ENCODE measurements around the gene SPINK2.

SPINK2 gene

GRCh38 chr4:56799824-56800756, 21.4 kb downstream of the SPINK2 start:
- peak; percentile 86 for DNase-seq (ENCODE audit: low spot score)

- DNase-seq (ENCODE audit: low spot score): no peak
Measured at GRCh38 chr4:56799161-56799759, 22.2 kb downstream of the SPINK2 start.

- DNase-seq (ENCODE audit: low spot score): no peak
Measured at GRCh38 chr4:56796211-56796610, 25.3 kb downstream of the SPINK2 start.

- no peak for DNase-seq (ENCODE audit: low spot score)
Measured at GRCh38 chr4:56791316-56791715, 30.2 kb downstream of the SPINK2 start.

DNA sequence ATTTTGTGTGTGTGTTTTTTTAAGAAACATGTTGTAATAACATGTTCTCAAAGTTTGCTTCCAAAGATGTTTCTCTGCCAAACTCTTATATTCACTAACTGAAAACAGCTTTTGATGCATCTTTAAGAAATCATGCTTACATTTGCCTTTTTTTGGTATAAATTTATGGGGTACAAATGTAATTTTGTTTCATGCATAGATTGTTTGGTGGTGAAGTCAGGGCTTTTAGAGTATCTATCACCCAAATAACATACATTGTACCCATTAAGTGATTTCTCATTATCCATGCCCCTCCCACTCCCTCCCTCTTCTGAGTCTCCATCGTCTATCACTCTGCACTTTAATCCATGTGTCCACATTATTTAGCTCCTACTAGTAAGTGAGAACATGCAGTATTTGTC, 30.8 kb downstream of the SPINK2 start:
- DNase-seq (ENCODE audit: low spot score): no peak

DNA sequence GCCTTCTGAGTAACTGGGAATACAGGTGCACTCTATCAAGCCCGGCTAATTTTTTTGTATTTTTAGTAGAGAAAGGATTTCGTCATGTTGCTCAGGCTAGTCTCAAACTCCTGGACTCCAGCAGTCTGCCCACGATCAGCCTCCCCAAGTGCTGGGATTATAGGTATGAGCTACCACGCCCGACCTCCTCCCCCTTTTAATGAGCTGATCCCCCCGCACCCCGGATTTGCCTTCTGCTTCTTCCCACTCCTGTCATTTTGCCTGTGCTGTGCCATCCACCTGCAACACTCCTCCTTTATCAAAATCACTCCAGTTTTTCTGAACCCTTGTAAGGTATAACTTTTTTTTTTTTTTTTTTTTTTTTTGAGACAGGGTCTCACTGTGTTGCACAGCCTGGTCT, 33.4 kb downstream of the SPINK2 start:
- no peak for DNase-seq (ENCODE audit: low spot score)

- DNase-seq (ENCODE audit: low spot score): no peak
Measured at GRCh38 chr4:56787380-56787779, 34.1 kb downstream of the SPINK2 start.

- no peak for DNase-seq (ENCODE audit: low spot score)
Measured at GRCh38 chr4:56786955-56787354, 34.5 kb downstream of the SPINK2 start.

- no peak for DNase-seq (ENCODE audit: low spot score)
Measured at GRCh38 chr4:56783986-56784385, 37.5 kb downstream of the SPINK2 start.

GRCh38 chr4:56782019-56782418, 39.5 kb downstream of the SPINK2 start:
- no peak for DNase-seq (ENCODE audit: low spot score)

GRCh38 chr4:56773346-56773745, 48.2 kb downstream of the SPINK2 start:
- no peak for DNase-seq (ENCODE audit: low spot score)

- DNase-seq (ENCODE audit: low spot score): no peak
Measured at GRCh38 chr4:56772134-56772533, 49.4 kb downstream of the SPINK2 start.

DNA sequence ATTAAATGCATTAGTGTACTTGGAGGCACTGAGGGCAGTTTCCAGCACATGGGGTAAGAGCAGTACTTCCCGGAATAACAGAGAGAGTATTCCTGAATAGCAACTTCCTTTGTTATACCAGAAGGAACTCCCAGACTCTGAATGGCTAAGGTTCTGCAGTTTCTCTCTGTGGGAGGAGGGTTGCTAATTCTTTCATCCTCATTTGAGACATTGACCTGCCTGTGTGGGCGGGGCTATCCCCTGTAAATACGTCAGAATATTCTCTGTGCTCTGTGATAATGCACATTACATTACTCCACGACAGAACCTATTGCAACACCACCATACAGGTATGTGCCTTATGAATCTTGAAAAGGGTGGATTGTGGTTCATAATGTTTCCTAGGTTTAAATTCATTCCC, 52.7 kb downstream of the SPINK2 start:
- no peak for DNase-seq (ENCODE audit: low spot score)

GRCh38 chr4:56768316-56768715, 53.2 kb downstream of the SPINK2 start:
- no peak for DNase-seq (ENCODE audit: low spot score)

- DNase-seq (ENCODE audit: low spot score): no peak
Measured at GRCh38 chr4:56767567-56767966, 53.9 kb downstream of the SPINK2 start.

DNA sequence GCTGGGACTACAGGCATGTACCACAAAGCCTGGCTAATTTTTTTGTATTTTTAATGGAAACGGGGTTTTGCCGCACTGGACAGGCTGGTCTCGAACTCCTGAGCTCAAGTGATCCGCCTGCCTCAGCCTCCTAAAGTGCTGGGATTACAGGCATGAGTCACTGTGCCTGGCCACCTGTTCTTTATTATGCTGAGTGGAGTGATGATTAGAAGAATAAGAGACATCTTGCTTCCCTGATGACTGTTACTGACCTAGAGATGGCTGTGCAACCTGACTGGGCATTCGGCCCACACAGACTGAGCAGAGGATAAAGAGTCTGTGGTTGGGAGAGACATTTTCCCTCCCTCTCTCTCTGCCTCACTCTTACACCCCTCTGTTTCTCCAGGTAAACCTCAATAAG, 56.7 kb downstream of the SPINK2 start:
- no peak for DNase-seq (ENCODE audit: low spot score)

DNA sequence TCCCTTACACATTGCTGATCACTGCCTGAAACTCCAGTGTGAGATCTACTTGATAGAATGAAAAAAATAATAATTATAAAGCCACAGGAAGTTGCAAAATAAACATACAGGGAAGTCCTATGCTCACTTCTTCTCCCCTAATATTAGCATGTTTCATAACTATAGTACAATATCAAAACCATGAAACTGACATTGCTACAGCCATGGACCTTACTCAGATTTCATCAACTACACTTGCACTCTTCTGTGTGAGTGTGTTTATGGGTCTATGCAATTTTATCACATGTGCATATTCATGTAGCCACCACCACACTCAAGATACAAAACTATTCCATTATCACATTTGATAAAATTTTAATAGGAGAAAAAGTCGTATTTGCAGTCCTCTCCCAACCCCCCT, 57.3 kb downstream of the SPINK2 start:
- DNase-seq (ENCODE audit: low spot score): no peak

DNA sequence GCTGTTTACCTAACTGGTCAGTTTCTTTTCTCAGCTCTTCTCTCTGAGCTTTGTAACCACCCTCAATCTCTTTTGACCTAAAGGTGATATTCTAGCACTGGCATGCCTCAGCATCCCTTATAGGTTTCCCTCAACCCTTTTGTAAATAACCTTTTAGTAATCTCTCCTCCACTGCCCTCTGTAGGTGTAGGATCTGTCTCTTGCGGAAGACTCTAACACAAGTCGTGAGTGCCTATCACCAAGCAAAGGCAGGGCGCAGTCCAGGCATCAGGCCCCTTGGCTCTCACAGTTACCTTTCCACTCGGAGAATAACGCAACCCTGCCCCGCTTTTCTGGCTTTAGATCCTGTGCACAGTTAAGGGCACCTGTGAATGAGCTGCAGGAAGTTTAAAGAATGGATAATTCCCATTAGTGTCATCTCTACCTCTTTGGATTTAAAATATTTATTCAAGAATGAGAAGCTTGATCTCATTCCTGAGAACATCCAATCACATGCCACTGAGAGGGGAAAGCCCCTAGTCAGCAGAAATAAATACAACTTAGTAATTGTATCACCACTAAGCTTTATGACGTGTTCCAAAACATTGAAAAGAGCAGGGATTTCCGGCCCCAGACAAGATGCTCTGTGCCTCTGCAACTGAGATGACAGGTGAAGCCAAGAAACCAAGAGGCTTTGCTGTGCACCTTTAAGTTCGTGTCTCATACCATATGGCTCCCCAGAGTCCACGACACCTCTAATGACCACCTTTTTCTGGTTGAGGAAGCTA, 58.8 kb downstream of the SPINK2 start:
- peak; percentile 29 for DNase-seq (ENCODE audit: low spot score)

- no peak for DNase-seq (ENCODE audit: low spot score)
Measured at GRCh38 chr4:56760183-56760582, 61.3 kb downstream of the SPINK2 start.
